Mesothelial cell of epicardium (in vitro differentiated cells): ENCODE measurements around the gene MTM1. TPM values are rescaled to one million over a fixed set of nuclear protein-coding genes. Genes with fewer than 3 reads are reported as not detected.

Experiments
- DNase-seq, 2 experiments: peaks; one replicate each; pipeline ENCODE4 v3.0.0; 2021; ENCODE audit warnings: low spot score in 2 of 2; ENCODE audit not compliant: unreplicated experiment in 2 of 2
- H3K27ac Mint-ChIP-seq: 2 replicates; pipeline ENCODE4 v1.8.0; 2021; ENCODE audit warnings: mixed read lengths
- H3K27me3 Mint-ChIP-seq: 2 replicates; pipeline ENCODE4 v1.8.0; 2021; ENCODE audit warnings: low read depth, mixed read lengths
- H3K36me3 Mint-ChIP-seq: 2 replicates; pipeline ENCODE4 v1.8.0; 2021; ENCODE audit warnings: mixed read lengths
- H3K4me1 Mint-ChIP-seq: 2 replicates; pipeline ENCODE4 v1.8.0; 2021; ENCODE audit warnings: mixed read lengths
- H3K4me3 Mint-ChIP-seq: 2 replicates; pipeline ENCODE4 v1.8.0; 2021; ENCODE audit warnings: mild to moderate bottlenecking, moderate library complexity, mixed read lengths
- H3K9me3 Mint-ChIP-seq: 2 replicates; pipeline ENCODE4 v1.8.0; 2021; ENCODE audit warnings: mixed read lengths
- CTCF ChIP-seq: fragments of 200-600 bp; sonication (generic); IDR thresholded peaks from one replicate; pipeline ENCODE4 v1.5.0; 2021; ENCODE audit warnings: antibody characterized with exemption; ENCODE audit not compliant: unreplicated experiment
- total RNA-seq: library from RNA; stranded (reverse); gene quantifications from 3 replicates; pipeline ENCODE4 v1.2.1, GENCODE V29; 2021

MTM1 gene
- total RNA-seq, 1 donor from 2014 or later, result 8.9 TPM

GRCh38 chrX:150574559-150575418 lies 6.4 kb downstream of the MTM1 start:
- Mint-ChIP-seq H3K9me3 (peaks cover 23% of the 10 kb centered on the region), H3K4me3 (no peak overlapping the region), H3K27ac (peak overlapping the region; percentile 56), H3K4me1 (peaks cover 45% of the 10 kb centered on the region), H3K27me3 (no peaks in the 10 kb centered on the region), H3K36me3 (no peaks in the 10 kb centered on the region)
- DNase-seq, result no peak
- TF ChIP-seq CTCF, result no peak

- Mint-ChIP-seq H3K27ac (peak overlapping the region; percentile 56), H3K36me3 (no peaks in the 10 kb centered on the region), H3K4me3 (no peak overlapping the region), H3K9me3 (peaks cover 28% of the 10 kb centered on the region), H3K27me3 (no peaks in the 10 kb centered on the region), H3K4me1 (peaks cover 41% of the 10 kb centered on the region)
- TF ChIP-seq CTCF, result no peak
- no peak for DNase-seq
These were observed 7.0 kb downstream of the MTM1 start for GRCh38 chrX:150575419-150575814.

GRCh38 chrX:150577174-150577573 lies 8.8 kb downstream of the MTM1 start:
- Mint-ChIP-seq H3K27me3 (no peaks in the 10 kb centered on the region), H3K36me3 (no peaks in the 10 kb centered on the region), H3K9me3 (peaks cover 28% of the 10 kb centered on the region), H3K27ac (no peak overlapping the region), H3K4me3 (no peak overlapping the region), H3K4me1 (peaks cover 33% of the 10 kb centered on the region)
- no peak for DNase-seq
- TF ChIP-seq CTCF, result no peak

GRCh38 chrX:150581093-150581775 lies 12.8 kb downstream of the MTM1 start:
- H3K4me3 Mint-ChIP-seq, result no peak overlapping the region
- no peak for DNase-seq
- no peaks in the 10 kb centered on the region for H3K36me3 Mint-ChIP-seq
- no peak for TF ChIP-seq CTCF
- no peak overlapping the region for H3K27ac Mint-ChIP-seq
- no peaks in the 10 kb centered on the region for H3K27me3 Mint-ChIP-seq
- peaks cover 33% of the 10 kb centered on the region for H3K9me3 Mint-ChIP-seq
- no peaks in the 10 kb centered on the region for H3K4me1 Mint-ChIP-seq

GRCh38 chrX:150582338-150582948 lies 14.0 kb downstream of the MTM1 start:
- no peak overlapping the region for H3K27ac Mint-ChIP-seq
- no peaks in the 10 kb centered on the region for H3K36me3 Mint-ChIP-seq
- H3K9me3 Mint-ChIP-seq, result peaks cover 22% of the 10 kb centered on the region
- DNase-seq, result no peak
- H3K27me3 Mint-ChIP-seq, result no peaks in the 10 kb centered on the region
- no peak overlapping the region for H3K4me3 Mint-ChIP-seq
- TF ChIP-seq CTCF, result no peak
- H3K4me1 Mint-ChIP-seq, result no peaks in the 10 kb centered on the region
